Peyer's patch (tissue), 4 donors: Measurements from ENCODE around the gene GPC6.

Experiments
- CTCF ChIP-seq, 6 experiments: fragments of 450-650 bp in 4 of 6; fragments of 200-600 bp in 2 of 6; sonication (generic) in 1 of 6; IDR thresholded peaks; one replicate each; pipeline ENCODE4 v1.5.1; 2017 to 2019; ENCODE audit warnings: antibody characterized with exemption in 6 of 6, mild to moderate bottlenecking in 3 of 6, moderate library complexity in 1 of 6
- POLR2A ChIP-seq, 2 donors: fragments of 450-650 bp; IDR thresholded peaks; one replicate each; pipeline ENCODE4 v1.5.1; 2017; ENCODE audit warnings: antibody characterized with exemption in 2 of 2, mild to moderate bottlenecking in 2 of 2, moderate library complexity in 2 of 2

GRCh38 chr13:93345770-93346169, 119.2 kb downstream of the GPC6 start:
- TF ChIP-seq CTCF (IDR thresholded peaks at IDR 0.05) (no peak), POLR2A (IDR thresholded peaks at IDR 0.05) (no peak)
